ENCODE results near the gene REEP5. TPM values are rescaled to one million over a fixed set of nuclear protein-coding genes. Genes with fewer than 3 reads are reported as not detected.

Gene REEP5
- total RNA-seq, 1 experiment from 2014 or later: 46.2 TPM

DNA sequence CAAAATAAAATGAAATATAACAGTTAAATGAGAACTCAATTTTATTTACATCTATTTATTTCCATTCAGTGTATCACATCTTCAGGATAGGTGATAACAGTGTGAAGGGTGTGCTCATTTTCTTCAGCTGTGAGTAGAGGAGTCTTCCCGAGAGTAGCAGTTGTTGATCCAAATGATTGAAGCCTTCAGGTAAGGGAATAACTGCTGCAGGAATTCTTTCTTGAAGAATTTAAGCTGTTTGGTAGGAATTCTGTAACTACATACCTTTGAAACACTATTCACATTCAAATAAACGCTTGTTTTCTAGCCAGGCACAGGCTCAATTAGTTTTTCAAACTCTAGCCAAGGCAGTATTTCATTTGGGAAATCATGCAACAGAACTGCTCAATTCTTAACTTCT lies 45.7 kb downstream of the REEP5 start:
- Mint-ChIP-seq H3K4me1 (peaks cover 19 to 28% of the 10 kb centered on the region in 2 experiments), H3K9me3 (no peaks in the 10 kb centered on the region), H3K27ac (peak overlapping the region in 2 of 3 experiments; percentile 34 to 84; a peak in 3 of 7 replicates), H3K36me3 (ENCODE audit: insufficient read depth in 1 of 3, low read depth in 3 of 3) (peaks cover 0 to 43% (median 16%) of the 10 kb centered on the region in 3 experiments; a peak in 6 of 7 replicates), H3K4me3 (no peak overlapping the region), H3K27me3 (ENCODE audit: low read depth) (no peaks in the 10 kb centered on the region)
- TF ChIP-seq, protein P1, sequence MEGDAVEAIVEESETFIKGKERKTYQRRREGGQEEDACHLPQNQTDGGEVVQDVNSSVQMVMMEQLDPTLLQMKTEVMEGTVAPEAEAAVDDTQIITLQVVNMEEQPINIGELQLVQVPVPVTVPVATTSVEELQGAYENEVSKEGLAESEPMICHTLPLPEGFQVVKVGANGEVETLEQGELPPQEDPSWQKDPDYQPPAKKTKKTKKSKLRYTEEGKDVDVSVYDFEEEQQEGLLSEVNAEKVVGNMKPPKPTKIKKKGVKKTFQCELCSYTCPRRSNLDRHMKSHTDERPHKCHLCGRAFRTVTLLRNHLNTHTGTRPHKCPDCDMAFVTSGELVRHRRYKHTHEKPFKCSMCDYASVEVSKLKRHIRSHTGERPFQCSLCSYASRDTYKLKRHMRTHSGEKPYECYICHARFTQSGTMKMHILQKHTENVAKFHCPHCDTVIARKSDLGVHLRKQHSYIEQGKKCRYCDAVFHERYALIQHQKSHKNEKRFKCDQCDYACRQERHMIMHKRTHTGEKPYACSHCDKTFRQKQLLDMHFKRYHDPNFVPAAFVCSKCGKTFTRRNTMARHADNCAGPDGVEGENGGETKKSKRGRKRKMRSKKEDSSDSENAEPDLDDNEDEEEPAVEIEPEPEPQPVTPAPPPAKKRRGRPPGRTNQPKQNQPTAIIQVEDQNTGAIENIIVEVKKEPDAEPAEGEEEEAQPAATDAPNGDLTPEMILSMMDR (conservative IDR thresholded peaks at IDR 0.05): no peak
- Histone ChIP-seq H2BK120ac (ENCODE audit: low read depth, low read length, poor library complexity, severe bottlenecking) (no peak overlapping the region), H2BK5ac (ENCODE audit: insufficient read length, low read length) (no peak overlapping the region), H3K9ac (ENCODE audit: extremely low read depth, insufficient read length, low read length) (no peak overlapping the region), H4K5ac (ENCODE audit: insufficient read length, low read depth, low read length) (no peak overlapping the region), H3K4ac (ENCODE audit: low read depth, low read length) (no peak overlapping the region), H3K79me2 (ENCODE audit: insufficient read depth, low read length) (no peaks in the 10 kb centered on the region), H3K79me1 (ENCODE audit: insufficient read depth, low read depth, low read length, poor library complexity, severe bottlenecking) (no peaks in the 10 kb centered on the region), H4K91ac (ENCODE audit: insufficient read length, low read depth, low read length) (no peak overlapping the region), H3T11ph (ENCODE audit: low read length) (no peak overlapping the region), H3K23ac (ENCODE audit: insufficient read length, low read depth, low read length) (no peak overlapping the region), H4K20me1 (ENCODE audit: control insufficient read depth, insufficient read depth, insufficient read length) (no peaks in the 10 kb centered on the region), H3K14ac (ENCODE audit: insufficient read depth, low read length) (no peak overlapping the region), H3K9me3 (ENCODE audit: control insufficient read depth, low read depth, low read length) (no peaks in the 10 kb centered on the region), H2AFZ (ENCODE audit: low read length) (no peak overlapping the region), H3K18ac (ENCODE audit: insufficient read length, low read depth, low read length) (no peak overlapping the region), H2BK20ac (ENCODE audit: low read depth, low read length, poor library complexity, severe bottlenecking) (no peak overlapping the region), H3K4me1 (ENCODE audit: insufficient read depth, low read length) (no peaks in the 10 kb centered on the region), H4K8ac (replicated peaks; ENCODE audit: insufficient read length, low read depth, low read length) (no peak overlapping the region), H3K56ac (ENCODE audit: insufficient read length, low read depth, low read length) (no peak overlapping the region), H2BK15ac (ENCODE audit: low read depth, low read length) (no peak overlapping the region), H2AK5ac (ENCODE audit: insufficient read length, low read length) (no peak overlapping the region), H3K27ac (ENCODE audit: insufficient read length, low read depth, low read length) (peak overlapping the region; percentile 45), H3K4me2 (ENCODE audit: insufficient read depth, insufficient read length, low read length) (no peak overlapping the region), H2BK12ac (ENCODE audit: insufficient read length, low read depth, low read length) (no peak overlapping the region), H3K27me3 (ENCODE audit: insufficient read depth, low read length) (no peaks in the 10 kb centered on the region), H3K23me2 (ENCODE audit: insufficient read length, low read depth, low read length, poor library complexity, severe bottlenecking) (no peaks in the 10 kb centered on the region)
- no peak for DNase-seq
- WGBS (ENCODE audit: extremely low coverage, insufficient read length, low lambda C conversion rate): no CpG with 5 or more reads among the region's 2 CpGs
